HEK293T (cell line): ENCODE results near the gene C2CD5.

ENCODE experiments used
- ARNT ChIP-seq: fragments of 450-650 bp; IDR thresholded peaks from 2 replicates; pipeline ENCODE4 v1.6.1; 2017; ENCODE audit warnings: mild to moderate bottlenecking
- BHLHE40 ChIP-seq: fragments of 450-650 bp; IDR thresholded peaks from 2 replicates; pipeline ENCODE4 v1.6.1; 2016; ENCODE audit warnings: mild to moderate bottlenecking, moderate library complexity, borderline replicate concordance
- ELF4 ChIP-seq: fragments of 450-650 bp; IDR thresholded peaks from 2 replicates; pipeline ENCODE4 v1.6.1; 2017; ENCODE audit warnings: antibody characterized with exemption
- FOXK2 ChIP-seq: fragments of 450-650 bp; IDR thresholded peaks from 2 replicates; pipeline ENCODE4 v1.6.1; 2016; ENCODE audit warnings: mild to moderate bottlenecking
- NFRKB ChIP-seq: fragments of 450-650 bp; IDR thresholded peaks from 2 replicates; pipeline ENCODE4 v1.6.1; 2016; ENCODE audit warnings: mild to moderate bottlenecking, moderate library complexity
- PKNOX1 ChIP-seq: fragments of 450-650 bp; IDR thresholded peaks from 2 replicates; pipeline ENCODE4 v1.6.1; 2016
- SP1 ChIP-seq: fragments of 450-650 bp; IDR thresholded peaks from 2 replicates; pipeline ENCODE4 v1.6.1; 2017
- TARDBP ChIP-seq: fragments of 450-650 bp; IDR thresholded peaks from 2 replicates; pipeline ENCODE4 v1.6.1; 2016

DNA sequence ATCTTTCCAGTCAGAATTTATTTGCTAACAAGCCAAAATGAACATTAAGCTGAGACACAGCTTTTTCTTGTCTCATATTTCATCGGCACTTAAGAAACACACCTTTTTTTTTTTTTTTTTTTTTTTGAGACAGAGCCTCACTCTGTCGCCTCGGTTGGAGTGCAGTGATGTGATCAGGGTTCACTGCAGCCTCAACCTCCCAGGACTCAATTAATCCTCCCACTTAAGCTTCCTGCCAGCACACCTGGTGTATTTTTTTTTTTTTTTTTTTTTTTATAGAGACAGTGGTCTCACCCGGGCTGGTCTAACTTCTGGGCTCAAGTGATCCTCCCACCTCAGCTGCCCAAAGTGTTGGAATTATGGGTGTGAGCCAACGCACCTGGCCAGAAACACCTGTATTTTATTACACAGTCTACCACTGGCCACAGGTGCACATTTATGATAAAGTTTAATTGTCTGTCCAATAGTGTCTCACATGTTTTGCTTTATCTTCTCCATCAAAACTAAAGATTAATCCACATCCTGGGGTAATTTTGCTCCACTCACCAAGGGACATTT is 62.7 kb downstream of the C2CD5 start:
- no peak for TF ChIP-seq ELF4
- no peak for TF ChIP-seq SP1
- no peak for TF ChIP-seq NFRKB
- no peak for TF ChIP-seq TARDBP
- TF ChIP-seq FOXK2, result no peak
- TF ChIP-seq BHLHE40, result no peak
- no peak for TF ChIP-seq PKNOX1
- TF ChIP-seq ARNT, result no peak
